Panc1 (cell line): ENCODE results near the gene ATP6V1D. TPM values are rescaled to one million over a fixed set of nuclear protein-coding genes. Genes with fewer than 3 reads are reported as not detected.

Source experiments
- ATAC-seq: fragments of 200-7000 bp; cut with Tn5 transposase; 2 replicates; pipeline ENCODE4 v1.9.1; 2020; ENCODE audit warnings: mild to moderate bottlenecking, moderate library complexity
- BruUV-seq: library from RNA; stranded (reverse); fragments of 400-500 nt; replicated peaks from 2 replicates; lab custom pipeline; 2021; lab: Mats Ljungman, UMichigan
- CTCF ChIA-PET: fragments of 300-600 bp; sonication (Branson Sonifier 250); formaldehyde crosslinking; loops from one replicate; lab custom pipeline; 2022; ENCODE audit warnings: antibody characterized with exemption; lab: Charles Lee
- POLR2A ChIA-PET: fragments of 300-600 bp; sonication (Branson Sonifier 250); formaldehyde crosslinking; loops from one replicate; lab custom pipeline; 2022; ENCODE audit warnings: antibody characterized with exemption; lab: Charles Lee
- DNase-seq: peaks from one replicate; pipeline ENCODE4 v3.0.0-alpha.2; 2010; ENCODE audit warnings: low read depth, low spot score
- H3K27ac ChIP-seq: 2 replicates; pipeline ENCODE4 v1.5.1; 2011; ENCODE audit warnings: mild to moderate bottlenecking, low read length, inconsistent platforms
- H3K27me3 ChIP-seq: fragments of 200-500 bp; sonication (Bioruptor generic); 2 replicates; pipeline ENCODE4 v1.6.0; 2014; ENCODE audit warnings: low read length, inconsistent platforms; ENCODE audit not compliant: control insufficient read depth, insufficient read depth
- H3K36me3 ChIP-seq: fragments of 200-500 bp; sonication (Bioruptor generic); 2 replicates; pipeline ENCODE4 v1.5.1; 2014; ENCODE audit warnings: inconsistent platforms, mild to moderate bottlenecking, low read length, moderate library complexity; ENCODE audit not compliant: control insufficient read depth, insufficient read depth
- H3K4me1 ChIP-seq: 2 replicates; pipeline ENCODE4 v1.5.1; 2011; ENCODE audit warnings: inconsistent platforms, mild to moderate bottlenecking, low read length, moderate library complexity; ENCODE audit not compliant: control insufficient read depth, insufficient read depth
- H3K4me3 ChIP-seq, 2 experiments: 2 replicates each; pipeline ENCODE4 v1.5.1; 2011 to 2012; ENCODE audit warnings: low read depth in 2 of 2, low read length in 2 of 2, mild to moderate bottlenecking in 2 of 2, inconsistent platforms in 1 of 2, moderate library complexity in 1 of 2
- H3K9me3 ChIP-seq: fragments of 200-500 bp; sonication (Bioruptor generic); 2 replicates; pipeline ENCODE4 v1.5.1; 2014; ENCODE audit warnings: low read depth, mild to moderate bottlenecking, inconsistent platforms, low read length, moderate library complexity; ENCODE audit not compliant: control insufficient read depth, insufficient read depth
- POLR2AphosphoS5 ChIP-seq: IDR thresholded peaks from 2 replicates; pipeline ENCODE4 v1.6.1; 2012; ENCODE audit warnings: mild to moderate bottlenecking, low read depth, low read length, moderate library complexity
- SIN3A ChIP-seq: IDR thresholded peaks from 2 replicates; pipeline ENCODE4 v1.6.1; 2012; ENCODE audit warnings: low read depth, mild to moderate bottlenecking, low read length, moderate library complexity, borderline replicate concordance; ENCODE audit not compliant: insufficient read depth
- TCF7L2 ChIP-seq: IDR thresholded peaks from 2 replicates; pipeline ENCODE4 v1.6.1; 2011; ENCODE audit warnings: mild to moderate bottlenecking, low read depth, low read length, inconsistent platforms
- in situ Hi-C: cut with HindIII; loops from 2 replicates; pipeline ENCODE4 v1.10.0; 2016; ENCODE audit warnings: low sequenced_read_pairs, low pct_unique_long_range_greater_than_20kb
- intact Hi-C: fragments of 100-400 bp; cut with micrococcal nuclease; formaldehyde crosslinking; loops from one replicate; pipeline ENCODE4 v1.10.0; 2022; ENCODE audit not compliant: unreplicated experiment
- total RNA-seq: library from RNA; stranded (reverse); gene quantifications from one replicate; pipeline ENCODE4 v1.2.1, GENCODE V29; 2021; ENCODE audit not compliant: unreplicated experiment
- TF ChIP-seq, protein P1 (sequence below), 2 experiments: IDR thresholded peaks; 2 replicates each; pipeline ENCODE4 v1.6.1; 2011 to 2012; ENCODE audit warnings: low read depth in 2 of 2, control low read depth in 1 of 2, low read length in 1 of 2, mild to moderate bottlenecking in 1 of 2, moderate library complexity in 1 of 2; ENCODE audit not compliant: insufficient read depth in 1 of 2
- TF ChIP-seq, protein P2 (sequence below): fragments of 450-650 bp; IDR thresholded peaks from 2 replicates; pipeline ENCODE4 v1.5.1; 2017; ENCODE audit warnings: mild to moderate bottlenecking

Gene ATP6V1D
- total RNA-seq, 1 experiment from 2014 or later, result 68.6 TPM

DNA sequence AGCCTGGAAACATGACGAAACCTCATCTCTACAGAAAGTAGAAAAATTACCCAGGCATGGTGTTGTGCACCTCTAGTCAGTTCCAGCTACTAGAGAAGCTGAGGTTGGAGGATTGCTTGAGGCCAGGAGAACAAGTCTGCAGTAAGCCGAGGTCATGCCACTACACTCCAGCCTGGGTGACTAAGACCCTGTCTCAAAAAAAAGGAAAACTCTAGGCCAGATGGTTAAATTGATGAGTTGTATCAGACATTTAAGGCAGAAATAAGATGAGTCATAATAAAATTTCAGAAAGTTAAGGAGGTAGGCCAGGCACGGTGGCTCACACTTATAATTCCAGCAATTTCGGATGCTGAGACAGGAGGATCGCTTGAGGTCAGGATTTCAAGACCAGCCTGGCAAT lies 11.2 kb upstream of the ATP6V1D start:
- ChIA-PET POLR2A (no interaction called here), CTCF (no interaction called here)
- no peak; the same call in none of the 2 replicates for ATAC-seq
- H3K4me3 ChIP-seq, result no peak overlapping the region
- H3K4me1 ChIP-seq, result peaks cover 7% of the 10 kb centered on the region
- intact Hi-C loops (no loop called here), in situ Hi-C loops (no loop called here)
- peaks cover 55% of the 10 kb centered on the region for H3K36me3 ChIP-seq
- H3K9me3 ChIP-seq, result no peaks in the 10 kb centered on the region
- DNase-seq, result no peak
- H3K27me3 ChIP-seq, result no peaks in the 10 kb centered on the region
- no TSS peak for BruUV-seq
- TF ChIP-seq, protein P1, sequence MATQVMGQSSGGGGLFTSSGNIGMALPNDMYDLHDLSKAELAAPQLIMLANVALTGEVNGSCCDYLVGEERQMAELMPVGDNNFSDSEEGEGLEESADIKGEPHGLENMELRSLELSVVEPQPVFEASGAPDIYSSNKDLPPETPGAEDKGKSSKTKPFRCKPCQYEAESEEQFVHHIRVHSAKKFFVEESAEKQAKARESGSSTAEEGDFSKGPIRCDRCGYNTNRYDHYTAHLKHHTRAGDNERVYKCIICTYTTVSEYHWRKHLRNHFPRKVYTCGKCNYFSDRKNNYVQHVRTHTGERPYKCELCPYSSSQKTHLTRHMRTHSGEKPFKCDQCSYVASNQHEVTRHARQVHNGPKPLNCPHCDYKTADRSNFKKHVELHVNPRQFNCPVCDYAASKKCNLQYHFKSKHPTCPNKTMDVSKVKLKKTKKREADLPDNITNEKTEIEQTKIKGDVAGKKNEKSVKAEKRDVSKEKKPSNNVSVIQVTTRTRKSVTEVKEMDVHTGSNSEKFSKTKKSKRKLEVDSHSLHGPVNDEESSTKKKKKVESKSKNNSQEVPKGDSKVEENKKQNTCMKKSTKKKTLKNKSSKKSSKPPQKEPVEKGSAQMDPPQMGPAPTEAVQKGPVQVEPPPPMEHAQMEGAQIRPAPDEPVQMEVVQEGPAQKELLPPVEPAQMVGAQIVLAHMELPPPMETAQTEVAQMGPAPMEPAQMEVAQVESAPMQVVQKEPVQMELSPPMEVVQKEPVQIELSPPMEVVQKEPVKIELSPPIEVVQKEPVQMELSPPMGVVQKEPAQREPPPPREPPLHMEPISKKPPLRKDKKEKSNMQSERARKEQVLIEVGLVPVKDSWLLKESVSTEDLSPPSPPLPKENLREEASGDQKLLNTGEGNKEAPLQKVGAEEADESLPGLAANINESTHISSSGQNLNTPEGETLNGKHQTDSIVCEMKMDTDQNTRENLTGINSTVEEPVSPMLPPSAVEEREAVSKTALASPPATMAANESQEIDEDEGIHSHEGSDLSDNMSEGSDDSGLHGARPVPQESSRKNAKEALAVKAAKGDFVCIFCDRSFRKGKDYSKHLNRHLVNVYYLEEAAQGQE (IDR thresholded peaks at IDR 0.05; ENCODE audit: insufficient read depth in 1 of 2, low read depth in 2 of 2, low read length in 1 of 2), result no peak
- TF ChIP-seq TCF7L2, result no peak
- TF ChIP-seq POLR2AphosphoS5, result no peak
- TF ChIP-seq, protein P2, sequence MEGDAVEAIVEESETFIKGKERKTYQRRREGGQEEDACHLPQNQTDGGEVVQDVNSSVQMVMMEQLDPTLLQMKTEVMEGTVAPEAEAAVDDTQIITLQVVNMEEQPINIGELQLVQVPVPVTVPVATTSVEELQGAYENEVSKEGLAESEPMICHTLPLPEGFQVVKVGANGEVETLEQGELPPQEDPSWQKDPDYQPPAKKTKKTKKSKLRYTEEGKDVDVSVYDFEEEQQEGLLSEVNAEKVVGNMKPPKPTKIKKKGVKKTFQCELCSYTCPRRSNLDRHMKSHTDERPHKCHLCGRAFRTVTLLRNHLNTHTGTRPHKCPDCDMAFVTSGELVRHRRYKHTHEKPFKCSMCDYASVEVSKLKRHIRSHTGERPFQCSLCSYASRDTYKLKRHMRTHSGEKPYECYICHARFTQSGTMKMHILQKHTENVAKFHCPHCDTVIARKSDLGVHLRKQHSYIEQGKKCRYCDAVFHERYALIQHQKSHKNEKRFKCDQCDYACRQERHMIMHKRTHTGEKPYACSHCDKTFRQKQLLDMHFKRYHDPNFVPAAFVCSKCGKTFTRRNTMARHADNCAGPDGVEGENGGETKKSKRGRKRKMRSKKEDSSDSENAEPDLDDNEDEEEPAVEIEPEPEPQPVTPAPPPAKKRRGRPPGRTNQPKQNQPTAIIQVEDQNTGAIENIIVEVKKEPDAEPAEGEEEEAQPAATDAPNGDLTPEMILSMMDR, result no peak
- no peak for TF ChIP-seq SIN3A
- no peak overlapping the region for H3K27ac ChIP-seq

DNA sequence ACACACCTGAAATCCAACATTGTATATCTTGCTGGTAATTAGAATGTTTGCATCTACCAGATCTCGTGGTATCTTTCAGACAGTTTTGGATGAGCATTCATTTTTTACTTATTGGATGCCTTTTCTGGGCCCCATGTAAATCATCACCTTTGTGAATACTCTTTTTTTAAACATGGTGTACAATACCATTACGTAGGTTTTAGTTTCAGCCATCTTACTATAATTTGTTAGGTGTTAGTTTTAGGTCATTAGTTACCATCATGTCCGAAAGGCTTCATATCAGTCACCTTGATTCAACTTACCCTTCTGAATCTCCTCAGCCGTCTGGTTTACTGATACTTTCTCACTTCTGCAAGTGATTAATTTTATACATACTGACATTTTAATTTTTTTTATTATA lies 5.9 kb upstream of the ATP6V1D start:
- POLR2A ChIA-PET, result interaction anchor here (0.6 to 1.0 kb wide), 2 partner anchors 9 to 24 kb away, joined by 3 read pairs; no protein-coding TSS in a partner anchor
- CTCF ChIA-PET, result no interaction called here
- DNase-seq, result no peak
- ATAC-seq, result no peak
- Histone ChIP-seq H3K4me3 (no peak overlapping the region), H3K9me3 (no peaks in the 10 kb centered on the region), H3K27ac (no peak overlapping the region), H3K4me1 (peaks cover 16% of the 10 kb centered on the region), H3K36me3 (peaks cover 49% of the 10 kb centered on the region), H3K27me3 (no peaks in the 10 kb centered on the region)
- BruUV-seq, result no TSS peak
- intact Hi-C loops, result no loop called here
- in situ Hi-C loops, result no loop called here
- TF ChIP-seq SIN3A, result no peak
- TF ChIP-seq TCF7L2, result no peak
- TF ChIP-seq, protein P2, result no peak
- TF ChIP-seq, protein P1 (IDR thresholded peaks at IDR 0.05; ENCODE audit: insufficient read depth in 1 of 2, low read depth in 2 of 2, low read length in 1 of 2), result no peak
- no peak for TF ChIP-seq POLR2AphosphoS5
